Ovary (tissue), 10 donors: ENCODE results near the gene OOSP2. TPM values are rescaled to one million over a fixed set of nuclear protein-coding genes. Genes with fewer than 3 reads are reported as not detected.

Source experiments
- DNase-seq, 5 donors: peaks; one replicate each; pipeline ENCODE4 v3.0.0-alpha.2; 2019 to 2020
- H3K27ac ChIP-seq, 2 donors: fragments of 200-600 bp; one replicate each; pipeline versions ENCODE4 v1.5.1 to v1.8.0; 2019 to 2022
- H3K27me3 ChIP-seq: fragments of 200-600 bp; one replicate; pipeline ENCODE4 v1.8.0; 2022
- H3K36me3 ChIP-seq: fragments of 200-600 bp; sonication (generic); one replicate; pipeline ENCODE4 v1.5.1; 2019
- H3K4me1 ChIP-seq: one replicate; pipeline ENCODE4 v1.8.1; 2013; ENCODE audit warnings: mild to moderate bottlenecking, moderate library complexity; ENCODE audit not compliant: insufficient read depth
- H3K4me3 ChIP-seq: fragments of 200-600 bp; sonication (generic); one replicate; pipeline ENCODE4 v1.5.1; 2017
- H3K9me3 ChIP-seq, 2 donors: fragments of 200-600 bp in 1 of 2; sonication (generic) in 1 of 2; one replicate each; pipeline versions ENCODE4 v1.5.1 to v1.8.1; 2013 to 2019; ENCODE audit warnings: mild to moderate bottlenecking in 1 of 2, moderate library complexity in 1 of 2
- EP300 ChIP-seq: sonication (generic); formaldehyde crosslinking; IDR thresholded peaks from one replicate; pipeline ENCODE4 v1.6.1; 2017; ENCODE audit warnings: antibody characterized with exemption
- POLR2A ChIP-seq: fragments of 450-650 bp; IDR thresholded peaks from one replicate; pipeline ENCODE4 v1.6.1; 2017; ENCODE audit warnings: antibody characterized with exemption, mild to moderate bottlenecking, moderate library complexity
- WGBS, 3 donors: extraction: QIAGEN DNeasy Blood & Tissue Kit in 1 of 3; methylation state at CpG; one replicate each; pipeline versions ENCODE4 v1.1.5 to v1.1.7; 2013 to 2017; 5-methylcytosine and 5-hydroxymethylcytosine counted together
- intact Hi-C, 4 donors: fragments of 100-400 bp; cut with DNase I; formaldehyde crosslinking; loops; one replicate each; pipeline versions ENCODE4 v1.11.0 to v1.15.1; 2022 to 2023
- long read RNA-seq, 3 donors: library from polyadenylated mRNA in 2 of 3; unstranded in 2 of 3; transcript quantifications; one replicate each; pipeline ENCODE4 v2.0.0 and lab custom pipeline, GENCODE V29; 2021 to 2026
- polyA plus RNA-seq, 2 donors: library from polyadenylated mRNA; stranded (reverse); fragments of 200-250 nt in 1 of 2; fragments of 350-450 nt in 1 of 2; fragmentation: Illumina TruSeq in 1 of 2; extraction: RNeasy Lipid Tissue Mini Kit (QIAGEN cat#74804) in 1 of 2; gene quantifications; one replicate each; pipeline ENCODE4 v1.2.3, GENCODE V29; 2013 to 2014
- total RNA-seq, 7 donors: library from RNA; depleted of rRNA in 2 of 7; stranded (reverse); fragments of >200 nt in 2 of 7; fragmentation: NEBNext Ultra II Directional in 3 of 7; extraction: Animal tissue kit (Norgen Biotek cat#: 25700) in 3 of 7; gene quantifications; one replicate each; pipeline versions ENCODE4 v1.1.0 to v1.2.4, GENCODE V29; 2016 to 2023
- TF ChIP-seq, protein P1 (sequence below), 3 donors: fragments of 450-650 bp in 2 of 3; fragments of 200-600 bp in 1 of 3; IDR thresholded peaks; one replicate each; pipeline versions ENCODE4 v1.5.1 to v1.8.0; 2016 to 2022; ENCODE audit warnings: antibody characterized with exemption in 3 of 3, mild to moderate bottlenecking in 1 of 3
- donor health status: DM: no; HTN: no; CAD: no; lungs with moderate emphysema.
- donor health status: DM: no; HTN: no; CAD: no.
- donor health status: Bipolar disorder and iron deficiency.
- donor health status: DM: yes; HTN: yes; CAD: no.
- donor health status: DM: no; HTN: no; CAD: no.
- donor health status: DM: yes; HTN: yes; CAD: no.

The OOSP2 gene
- total RNA-seq (not detected), polyA plus RNA-seq (under 1 TPM; 0.18 to 0.59 TPM)
- long read RNA-seq, donor 1 = 0 reads
- long read RNA-seq, donor 2, partial matches to known transcripts = 0 of 2 reads
- long read RNA-seq, donor 2, other reads (novel, unspliced or antisense) = 0 of 2 reads
- long read RNA-seq, donor 3 = 0 reads

- H3K9me3 ChIP-seq = no peaks in the 10 kb centered on the region
Measured at GRCh38 chr11:60040109-60040508, at the start of gene OOSP2. Gene OOSP2 (plus strand): TSS chr11:60040409. CDS start chr11:60040460, 51 bp downstream.

DNA sequence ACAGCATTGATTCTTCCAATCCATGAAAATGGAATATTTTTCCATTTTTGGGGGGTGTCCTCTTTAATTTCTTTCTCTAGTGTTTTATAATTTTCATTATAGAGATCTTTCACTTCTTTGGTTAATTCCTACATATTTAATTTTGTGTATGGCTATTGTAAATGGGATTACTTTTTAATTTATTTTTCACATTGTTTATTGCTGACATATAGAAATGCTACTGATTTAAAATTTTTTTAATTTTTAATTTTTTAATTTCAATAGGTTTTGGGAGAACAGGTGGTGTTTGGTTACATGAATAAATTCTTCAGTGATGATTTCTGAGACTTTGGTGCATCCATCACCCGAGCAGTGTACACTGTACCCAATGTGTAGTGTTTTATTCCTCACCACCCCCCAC is 49.8 kb upstream of the OOSP2 start:
- no peak overlapping the region for H3K27ac ChIP-seq
- no peak for DNase-seq
- intact Hi-C loops = no loop called here
- H3K4me1 ChIP-seq = no peaks in the 10 kb centered on the region
- no peak overlapping the region for H3K4me3 ChIP-seq
- H3K36me3 ChIP-seq = no peaks in the 10 kb centered on the region
- H3K27me3 ChIP-seq = no peaks in the 10 kb centered on the region
- TF ChIP-seq, protein P1, sequence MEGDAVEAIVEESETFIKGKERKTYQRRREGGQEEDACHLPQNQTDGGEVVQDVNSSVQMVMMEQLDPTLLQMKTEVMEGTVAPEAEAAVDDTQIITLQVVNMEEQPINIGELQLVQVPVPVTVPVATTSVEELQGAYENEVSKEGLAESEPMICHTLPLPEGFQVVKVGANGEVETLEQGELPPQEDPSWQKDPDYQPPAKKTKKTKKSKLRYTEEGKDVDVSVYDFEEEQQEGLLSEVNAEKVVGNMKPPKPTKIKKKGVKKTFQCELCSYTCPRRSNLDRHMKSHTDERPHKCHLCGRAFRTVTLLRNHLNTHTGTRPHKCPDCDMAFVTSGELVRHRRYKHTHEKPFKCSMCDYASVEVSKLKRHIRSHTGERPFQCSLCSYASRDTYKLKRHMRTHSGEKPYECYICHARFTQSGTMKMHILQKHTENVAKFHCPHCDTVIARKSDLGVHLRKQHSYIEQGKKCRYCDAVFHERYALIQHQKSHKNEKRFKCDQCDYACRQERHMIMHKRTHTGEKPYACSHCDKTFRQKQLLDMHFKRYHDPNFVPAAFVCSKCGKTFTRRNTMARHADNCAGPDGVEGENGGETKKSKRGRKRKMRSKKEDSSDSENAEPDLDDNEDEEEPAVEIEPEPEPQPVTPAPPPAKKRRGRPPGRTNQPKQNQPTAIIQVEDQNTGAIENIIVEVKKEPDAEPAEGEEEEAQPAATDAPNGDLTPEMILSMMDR (IDR thresholded peaks at IDR 0.05) = no peak
- TF ChIP-seq EP300 (no peak), POLR2A (no peak)
- 55 to 74% (median 68%) methylated on average over 1 of the region's 1 CpG for WGBS, 3 donors
- no peaks in the 10 kb centered on the region for H3K9me3 ChIP-seq

More at GRCh38 chr11:60040109-60040508, at the start of gene OOSP2:
- Histone ChIP-seq H3K36me3 (no peaks in the 10 kb centered on the region), H3K27me3 (no peaks in the 10 kb centered on the region), H3K4me1 (no peaks in the 10 kb centered on the region), H3K27ac (no peak within 1 kb of the TSS), H3K4me3 (no peak within 1 kb of the TSS)
- intact Hi-C loops = no loop called here
- TF ChIP-seq POLR2A (no peak), EP300 (no peak)
- TF ChIP-seq, protein P1 (IDR thresholded peaks at IDR 0.05) = no peak
- WGBS, 3 donors = 86 to 90% (median 86%) methylated on average over 8 of the region's 8 CpGs
- DNase-seq = no peak

DNA sequence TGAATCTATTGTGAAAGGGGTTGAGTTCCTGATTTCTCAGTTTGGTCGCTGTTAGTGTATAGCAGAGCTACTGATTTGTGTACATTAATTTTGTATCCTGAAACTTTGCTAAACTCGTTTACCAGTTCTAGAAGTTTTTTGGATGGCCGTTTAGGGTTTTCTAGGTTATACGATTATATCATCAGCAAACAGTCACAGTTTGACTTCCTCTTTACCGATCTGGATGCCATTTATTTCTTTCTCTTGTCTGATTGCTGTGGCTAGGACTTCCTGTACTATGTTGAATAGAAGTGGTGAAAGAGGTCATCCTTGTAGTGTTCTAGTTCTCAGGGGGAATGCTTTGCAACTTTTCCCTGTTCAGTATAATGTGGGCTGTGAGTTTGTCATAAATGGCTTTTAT is 47.8 kb upstream of the OOSP2 start:
- no peak for DNase-seq
- Histone ChIP-seq H3K27me3 (no peaks in the 10 kb centered on the region), H3K36me3 (no peaks in the 10 kb centered on the region), H3K4me3 (no peak overlapping the region), H3K27ac (no peak overlapping the region), H3K9me3 (no peaks in the 10 kb centered on the region), H3K4me1 (no peaks in the 10 kb centered on the region)
- WGBS, 3 donors = 77 to 85% (median 81%) methylated on average over 5 of the region's 5 CpGs
- TF ChIP-seq EP300 (no peak), POLR2A (no peak)
- TF ChIP-seq, protein P1 (IDR thresholded peaks at IDR 0.05) = no peak
- intact Hi-C loops = no loop called here

DNA sequence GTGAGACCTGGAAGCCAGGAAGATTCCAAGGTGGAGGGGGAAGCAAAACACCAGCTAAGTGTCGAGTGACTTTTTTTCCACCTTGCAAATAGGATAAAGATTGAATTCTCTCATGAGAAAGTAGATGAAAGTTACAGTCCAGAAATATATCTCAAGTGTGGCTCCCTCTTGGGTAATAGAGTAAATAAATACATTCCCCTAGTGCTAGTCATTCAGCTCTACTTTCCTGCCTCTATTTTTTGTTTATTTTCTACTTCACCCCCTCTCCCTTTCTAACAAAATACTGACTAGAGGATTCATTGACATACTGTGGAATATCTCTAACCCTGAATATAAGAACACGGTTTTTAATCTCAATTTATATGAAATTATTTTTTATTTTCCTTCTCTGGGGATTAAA is 42.4 kb upstream of the OOSP2 start:
- intact Hi-C loops = no loop called here
- DNase-seq = no peak
- Histone ChIP-seq H3K9me3 (no peaks in the 10 kb centered on the region), H3K27ac (no peak overlapping the region), H3K4me1 (no peaks in the 10 kb centered on the region), H3K4me3 (no peak overlapping the region), H3K27me3 (no peaks in the 10 kb centered on the region), H3K36me3 (no peaks in the 10 kb centered on the region)
- whole genome bisulfite sequencing, 3 donors = 69 to 85% (median 80%) methylated on average over 2 of the region's 2 CpGs
- TF ChIP-seq POLR2A = no peak

- Histone ChIP-seq H3K27me3 (no peaks in the 10 kb centered on the region), H3K4me3 (no peak overlapping the region), H3K9me3 (no peaks in the 10 kb centered on the region), H3K36me3 (no peaks in the 10 kb centered on the region), H3K27ac (no peak overlapping the region), H3K4me1 (no peaks in the 10 kb centered on the region)
- no peak for DNase-seq
- WGBS, 3 donors = 60 to 68% (median 66%) methylated on average over 4 of the region's 4 CpGs
- TF ChIP-seq, protein P1 (IDR thresholded peaks at IDR 0.05) = no peak
- TF ChIP-seq EP300 (no peak), POLR2A (no peak)
- intact Hi-C loops = no loop called here
Measured at GRCh38 chr11:59999691-60000090, 40.5 kb upstream of the OOSP2 start.
